Stomach (tissue), 4 donors: ENCODE measurements around the gene ITGB7.

Source experiments
- CTCF ChIP-seq, 7 experiments: fragments of 450-650 bp in 4 of 7; fragments of 200-600 bp in 3 of 7; sonication (generic) in 3 of 7; IDR thresholded peaks; one replicate each; pipeline ENCODE4 v1.5.1; 2016 to 2019; ENCODE audit warnings: antibody characterized with exemption in 7 of 7, control low read depth in 2 of 7, mild to moderate bottlenecking in 1 of 7
- POLR2AphosphoS5 ChIP-seq, 3 donors: sonication (generic); formaldehyde crosslinking; IDR thresholded peaks; one replicate each; pipeline ENCODE4 v1.6.1; 2016; ENCODE audit warnings: antibody characterized with exemption in 3 of 3

GRCh38 chr12:53254816-53255545 lies 47.9 kb upstream of the ITGB7 start:
- TF ChIP-seq POLR2AphosphoS5 (IDR thresholded peaks at IDR 0.05) (no peak), CTCF (IDR thresholded peaks at IDR 0.05) (no peak)
